ENCODE results near the gene TBL3. TPM values are rescaled to one million over a fixed set of nuclear protein-coding genes. Genes with fewer than 3 reads are reported as not detected.
A peak's percentile ranks its signal among the peaks of the same experiment; 100 is the strongest.

Gene TBL3
- total and polyA plus RNA-seq, 2 of the 8 experiments (the other 6 are each of a cell fraction or from before 2014, with no cell fraction given): 65.8 to 137 TPM

DNA sequence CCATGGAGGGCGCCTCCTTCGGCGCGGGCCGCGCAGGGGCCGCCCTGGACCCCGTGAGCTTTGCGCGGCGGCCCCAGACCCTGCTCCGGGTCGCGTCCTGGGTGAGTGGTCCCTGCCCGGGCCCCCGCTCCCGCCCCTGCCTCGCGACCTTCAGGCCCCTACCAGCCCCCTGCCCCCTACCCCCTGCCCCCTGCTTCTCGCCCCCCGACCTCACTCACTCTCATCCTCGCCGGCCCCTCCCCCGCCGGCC lies 18.2 kb downstream of the TBL3 start (continued):
- no peak for TF ChIP-seq CHD7 (IDR thresholded peaks at IDR 0.05; ENCODE audit: insufficient replicate concordance, low read length)
- TF ChIP-seq TEAD4 (IDR thresholded peaks at IDR 0.05; ENCODE audit: low read depth, low read length): no peak
- peak; percentile 7 for TF ChIP-seq KDM4A (IDR thresholded peaks at IDR 0.05; ENCODE audit: low read depth, low read length, severe bottlenecking)
- TF ChIP-seq PHF8 (conservative IDR thresholded peaks at IDR 0.05; ENCODE audit: low read depth, low read length): 0 out of 2 replicates have a peak, but pooled peaks have one; percentile 12

Data from H1 (cell line).